ENCODE measurements around the gene UMODL1. TPM values are rescaled to one million over a fixed set of nuclear protein-coding genes. Genes with fewer than 3 reads are reported as not detected.

UMODL1 gene
- total and polyA plus RNA-seq, 2 of the 13 experiments (the other 11 are each of a cell fraction or from before 2014, with no cell fraction given) = not detected

DNA sequence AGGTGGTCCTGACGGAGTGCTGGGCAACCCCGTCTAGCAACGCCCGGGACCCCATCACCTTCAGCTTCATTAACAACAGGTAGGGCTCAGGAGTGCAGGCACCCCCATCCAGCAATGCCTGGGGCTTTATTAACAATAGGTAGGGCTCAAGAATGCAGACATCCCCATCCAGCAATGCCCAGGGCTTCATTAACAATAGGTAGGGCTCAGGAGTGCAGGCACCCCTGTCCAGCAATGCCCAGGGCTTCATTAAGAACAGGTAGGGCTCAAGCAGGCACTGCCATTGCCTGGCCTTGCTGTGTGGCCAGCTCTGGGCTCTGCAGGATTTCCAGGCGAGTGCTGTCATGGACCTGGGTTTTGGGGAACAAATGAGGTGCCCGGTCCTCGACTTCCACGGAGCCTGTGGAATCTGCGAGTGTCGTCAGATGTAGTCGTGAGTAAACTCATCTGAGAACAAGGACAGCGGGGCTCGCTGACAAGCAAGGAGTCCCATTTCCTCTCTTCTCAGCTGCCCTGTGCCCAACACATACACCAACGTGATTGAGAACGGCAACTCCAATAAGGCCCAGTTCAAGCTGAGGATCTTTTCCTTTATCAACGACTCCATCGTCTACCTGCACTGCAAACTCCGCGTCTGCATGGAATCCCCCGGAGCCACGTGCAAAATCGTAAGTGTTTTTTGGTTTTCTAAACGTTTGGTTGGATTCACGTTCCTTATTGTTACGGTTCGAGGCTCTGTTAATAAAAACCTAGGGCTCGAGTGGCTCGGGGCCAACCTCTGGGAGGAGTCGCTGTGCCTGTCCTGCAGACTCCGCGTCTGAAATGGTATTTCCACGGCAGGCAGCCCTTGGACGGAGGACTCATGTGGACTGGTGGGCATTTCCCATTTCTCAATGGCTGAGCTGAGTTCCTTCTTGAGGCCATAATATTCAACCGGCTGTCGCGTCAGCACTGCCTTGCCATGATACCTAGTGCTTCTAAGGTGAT, 56.3 kb downstream of the UMODL1 start:
- no TSS peak for BruUV-seq (replicated peaks)
- H3K9ac ChIP-seq (ENCODE audit: insufficient read depth, low read depth, low read length) = no peak overlapping the region
- WGBS (ENCODE audit: low lambda C conversion rate) = 63% methylated on average over 25 of the region's 36 CpGs
- no peaks in the 10 kb centered on the region for H4K20me1 ChIP-seq (ENCODE audit: insufficient read depth, low read length)
- TF ChIP-seq ETV6 (CRISPR knock-in tag; conservative IDR thresholded peaks at IDR 0.05) (no peak), GZF1 (CRISPR knock-in tag; IDR thresholded peaks at IDR 0.05) (no peak), IKZF4 (CRISPR knock-in tag; IDR thresholded peaks at IDR 0.05; ENCODE audit: borderline replicate concordance, low read depth, not compliant biosample characterization) (no peak), REPIN1 (CRISPR knock-in tag; IDR thresholded peaks at IDR 0.05; ENCODE audit: borderline replicate concordance, low read depth) (no peak), NPAS2 (CRISPR knock-in tag; IDR thresholded peaks at IDR 0.05; ENCODE audit: borderline replicate concordance) (no peak), ZNF780A (CRISPR knock-in tag; IDR thresholded peaks at IDR 0.05) (no peak), XRCC5 (optimal IDR thresholded peaks at IDR 0.05; ENCODE audit: low read length) (no peak)
- TF ChIP-seq, protein P1, sequence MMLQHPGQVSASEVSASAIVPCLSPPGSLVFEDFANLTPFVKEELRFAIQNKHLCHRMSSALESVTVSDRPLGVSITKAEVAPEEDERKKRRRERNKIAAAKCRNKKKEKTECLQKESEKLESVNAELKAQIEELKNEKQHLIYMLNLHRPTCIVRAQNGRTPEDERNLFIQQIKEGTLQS (CRISPR knock-in tag; IDR thresholded peaks at IDR 0.05) = no peak
- no peaks in the 10 kb centered on the region for H3K79me2 ChIP-seq (ENCODE audit: insufficient read depth, low read length)
- no peak overlapping the region for H3K4me2 ChIP-seq (ENCODE audit: low read depth, low read length)
- no peaks in the 10 kb centered on the region for H3K9me3 ChIP-seq (ENCODE audit: low read length)
- no peak overlapping the region for H3K4me3 ChIP-seq (replicated peaks in 1 of 3; ENCODE audit: insufficient read depth in 1 of 3, low read depth in 2 of 3, low read length in 3 of 3)
- H3K27me3 ChIP-seq (ENCODE audit: control insufficient read depth in 1 of 2, insufficient read depth in 2 of 2, low read length in 2 of 2) = peaks cover 0 to 16% of the 10 kb centered on the region in 2 experiments; a peak in 2 of 5 replicates
- intact Hi-C loops (cut with micrococcal nuclease; ENCODE audit: unreplicated experiment) (no loop called here), in situ Hi-C loops (cut with HindIII; ENCODE audit: extremely low pct_ligation_motif_present, low pct_unique_long_range_greater_than_20kb) (no loop called here)
- CTCF ChIA-PET (ENCODE audit: low intra/inter-chr PET ratio, low total read pairs) = no interaction called here
- POLR2A ChIA-PET = no interaction called here
- FAIRE-seq (no peak), ATAC-seq (no peak), DNase-seq (ENCODE audit: low spot score) (no peak)
- no peaks in the 10 kb centered on the region for H3K36me3 ChIP-seq (replicated peaks in 1 of 2; ENCODE audit: control insufficient read depth in 1 of 2, insufficient read depth in 2 of 2, low read length in 2 of 2)
- H3K4me1 ChIP-seq (ENCODE audit: insufficient read depth, low read length) = peaks cover 23% of the 10 kb centered on the region
- no peak overlapping the region for H2AFZ ChIP-seq (ENCODE audit: low read length)
- no peak overlapping the region for H3K27ac ChIP-seq (ENCODE audit: extremely low read length, insufficient read depth, low read length)
